BE2C (cell line): ENCODE data around the gene TMEM87B.

ENCODE experiments used
- DNase-seq: peaks from one replicate; pipeline ENCODE4 v3.0.0-alpha.2; 2020
- H3K27me3 ChIP-seq: fragments of 250-450 bp; sonication (Bioruptor Pico); 2 replicates; pipeline ENCODE4 v1.5.1; 2020; ENCODE audit warnings: mild to moderate bottlenecking
- H3K36me3 ChIP-seq: fragments of 250-450 bp; sonication (Bioruptor Pico); 2 replicates; pipeline ENCODE4 v1.5.1; 2020; ENCODE audit warnings: mild to moderate bottlenecking
- H3K4me1 ChIP-seq: fragments of 250-450 bp; sonication (Bioruptor Pico); 2 replicates; pipeline ENCODE4 v1.5.1; 2020
- H3K4me3 ChIP-seq: 2 replicates; pipeline ENCODE4 v1.5.1; 2011; ENCODE audit warnings: low read depth, low read length
- H3K9me3 ChIP-seq: fragments of 250-450 bp; sonication (Bioruptor Pico); 2 replicates; pipeline ENCODE4 v1.5.1; 2020
- CTCF ChIP-seq: IDR thresholded peaks from 2 replicates; pipeline ENCODE4 v1.5.1; 2012; ENCODE audit warnings: mild to moderate bottlenecking, low read depth, low read length

The TMEM87B gene

DNA sequence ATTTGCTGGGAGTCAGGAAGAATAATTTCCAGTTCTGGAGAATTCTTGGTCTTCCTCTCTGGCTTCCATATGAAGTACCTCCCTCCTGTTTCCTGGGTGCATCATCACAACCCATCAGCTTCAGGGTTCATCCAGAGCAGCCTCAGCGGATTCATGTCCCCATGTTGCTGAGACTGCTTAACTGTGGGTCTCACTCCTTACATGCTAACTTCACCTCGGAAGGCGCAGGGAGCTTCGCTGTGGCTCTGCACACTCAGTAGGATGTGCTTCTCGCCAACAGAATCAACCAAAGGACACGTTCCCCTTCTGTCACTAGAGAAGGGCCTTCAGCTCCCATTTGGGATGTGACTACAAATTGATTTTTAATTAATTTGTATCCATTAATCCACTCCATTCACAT, 107.3 kb downstream of the TMEM87B start:
- H3K36me3 ChIP-seq = no peaks in the 10 kb centered on the region
- H3K9me3 ChIP-seq = no peaks in the 10 kb centered on the region
- no peak for TF ChIP-seq CTCF
- DNase-seq = no peak
- no peaks in the 10 kb centered on the region for H3K4me1 ChIP-seq
- no peak overlapping the region for H3K4me3 ChIP-seq
- H3K27me3 ChIP-seq = no peaks in the 10 kb centered on the region

DNA sequence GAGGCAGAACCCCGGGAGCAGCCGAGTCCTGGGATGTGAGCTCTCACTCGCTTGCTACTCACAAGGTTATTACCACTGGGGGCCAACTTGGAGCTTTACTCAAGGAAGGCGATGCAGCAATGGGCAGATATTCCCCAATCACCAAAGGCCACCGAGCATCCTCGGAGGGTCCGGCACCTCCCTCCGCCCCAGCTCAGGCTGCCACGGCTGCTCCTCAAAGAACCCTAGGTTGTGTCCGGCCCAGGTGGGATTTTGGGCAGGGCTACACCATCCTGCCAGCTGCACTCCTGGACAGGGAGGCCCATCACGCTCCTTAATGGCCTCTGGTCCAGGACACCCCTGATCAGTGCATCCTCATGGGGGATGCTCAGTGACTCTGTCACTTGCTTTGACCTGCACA, 107.9 kb downstream of the TMEM87B start:
- no peak for DNase-seq
- no peaks in the 10 kb centered on the region for H3K4me1 ChIP-seq
- TF ChIP-seq CTCF = no peak
- no peaks in the 10 kb centered on the region for H3K9me3 ChIP-seq
- no peak overlapping the region for H3K4me3 ChIP-seq
- no peaks in the 10 kb centered on the region for H3K27me3 ChIP-seq
- H3K36me3 ChIP-seq = no peaks in the 10 kb centered on the region

DNA sequence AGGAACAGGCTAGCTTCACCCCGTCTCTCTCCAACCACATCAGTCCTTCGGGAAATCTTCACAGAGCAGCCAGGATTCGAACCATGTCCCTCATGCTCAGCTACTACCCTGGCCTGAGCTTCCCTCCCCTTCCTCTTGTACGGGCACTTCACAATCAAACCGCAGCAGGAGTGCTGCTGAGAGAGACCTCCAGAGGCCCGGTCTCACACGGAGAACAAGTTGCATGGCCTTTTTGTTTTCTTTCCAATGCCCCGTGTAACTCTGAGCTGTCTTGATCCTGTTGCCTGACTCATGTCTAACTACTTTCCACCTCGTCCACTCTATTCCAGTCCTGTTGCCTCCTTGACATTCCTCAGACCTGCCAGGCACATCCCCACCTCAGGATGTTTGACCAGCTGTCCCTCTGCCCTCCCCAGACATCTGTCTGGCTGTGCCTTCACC, 108.5 kb downstream of the TMEM87B start:
- H3K27me3 ChIP-seq = no peaks in the 10 kb centered on the region
- no peak for TF ChIP-seq CTCF
- H3K4me1 ChIP-seq = no peaks in the 10 kb centered on the region
- no peaks in the 10 kb centered on the region for H3K36me3 ChIP-seq
- H3K9me3 ChIP-seq = no peaks in the 10 kb centered on the region
- no peak for DNase-seq
- no peak overlapping the region for H3K4me3 ChIP-seq

DNA sequence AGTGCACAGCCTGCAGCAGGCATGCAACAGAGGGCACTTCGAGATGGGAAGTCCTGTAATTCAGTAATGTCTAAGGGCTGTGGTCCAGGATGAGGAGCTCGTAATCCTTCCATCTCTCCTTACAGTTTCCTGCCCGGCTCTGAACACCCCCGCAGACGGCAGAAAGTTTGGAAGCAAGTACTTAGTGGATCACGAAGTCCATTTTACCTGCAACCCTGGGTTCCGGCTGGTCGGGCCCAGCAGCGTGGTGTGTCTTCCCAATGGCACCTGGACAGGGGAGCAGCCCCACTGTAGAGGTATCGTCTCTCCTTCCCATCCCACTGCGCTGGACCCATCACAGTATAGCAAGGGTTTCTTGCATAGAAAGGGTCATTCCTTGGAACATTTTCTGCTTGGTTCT, 109.8 kb downstream of the TMEM87B start:
- Histone ChIP-seq H3K4me1 (no peaks in the 10 kb centered on the region), H3K9me3 (no peaks in the 10 kb centered on the region), H3K36me3 (no peaks in the 10 kb centered on the region), H3K27me3 (no peaks in the 10 kb centered on the region), H3K4me3 (no peak overlapping the region)
- TF ChIP-seq CTCF = no peak
- no peak for DNase-seq

- no peaks in the 10 kb centered on the region for H3K9me3 ChIP-seq
- no peaks in the 10 kb centered on the region for H3K27me3 ChIP-seq
- H3K36me3 ChIP-seq = no peaks in the 10 kb centered on the region
- no peaks in the 10 kb centered on the region for H3K4me1 ChIP-seq
- H3K4me3 ChIP-seq = no peak overlapping the region
- no peak for TF ChIP-seq CTCF
- no peak for DNase-seq
Observed at GRCh38 chr2:112165296-112165695, 110.2 kb downstream of the TMEM87B start.

- no peak for DNase-seq
- no peaks in the 10 kb centered on the region for H3K27me3 ChIP-seq
- TF ChIP-seq CTCF = no peak
- no peaks in the 10 kb centered on the region for H3K4me1 ChIP-seq
- no peaks in the 10 kb centered on the region for H3K36me3 ChIP-seq
- no peaks in the 10 kb centered on the region for H3K9me3 ChIP-seq
- no peak overlapping the region for H3K4me3 ChIP-seq
Observed at GRCh38 chr2:112166806-112167499, 111.9 kb downstream of the TMEM87B start.
